HG03159 (cell line): ENCODE data around the gene CMPK2.
"Not testable (repeated sequence)": the region's sequence is repeated elsewhere in the genome, so short reads cannot be mapped to it uniquely, and the experiment has no call there.

Experiments
- ATAC-seq: cut with Tn5 transposase; IDR thresholded peaks from one replicate; pipeline ENCODE4 v1.9.1; 2021; ENCODE audit warnings: mild to moderate bottlenecking, moderate library complexity; ENCODE audit not compliant: unreplicated experiment

CMPK2 gene

GRCh38 chr2:6865346-6866274, at the start of gene CMPK2:
Gene CMPK2, minus strand, starts transcription at chr2:6865907. Its CDS starts 211 bp downstream, at chr2:6865696.
- ATAC-seq: peak; percentile 79

DNA sequence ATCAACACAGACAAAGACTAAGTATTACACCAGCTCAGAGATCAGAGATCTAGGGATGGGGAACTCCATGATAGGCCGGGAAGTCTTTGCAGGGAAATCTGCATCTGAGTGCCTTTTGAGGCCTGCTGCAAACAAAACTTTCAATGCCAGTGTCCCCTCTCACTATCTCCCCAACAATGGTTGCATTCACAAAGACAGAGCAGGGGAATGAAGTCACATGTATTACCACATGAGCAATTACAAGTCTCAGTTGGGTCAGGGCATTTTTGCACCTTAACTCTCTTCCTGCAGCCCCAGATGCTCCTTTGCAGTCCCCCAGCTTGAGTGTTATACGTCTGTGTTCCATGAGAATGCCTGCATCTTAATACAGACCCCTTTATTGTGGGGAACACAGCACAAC, 49.7 kb upstream of the CMPK2 start:
- ATAC-seq: no peak

DNA sequence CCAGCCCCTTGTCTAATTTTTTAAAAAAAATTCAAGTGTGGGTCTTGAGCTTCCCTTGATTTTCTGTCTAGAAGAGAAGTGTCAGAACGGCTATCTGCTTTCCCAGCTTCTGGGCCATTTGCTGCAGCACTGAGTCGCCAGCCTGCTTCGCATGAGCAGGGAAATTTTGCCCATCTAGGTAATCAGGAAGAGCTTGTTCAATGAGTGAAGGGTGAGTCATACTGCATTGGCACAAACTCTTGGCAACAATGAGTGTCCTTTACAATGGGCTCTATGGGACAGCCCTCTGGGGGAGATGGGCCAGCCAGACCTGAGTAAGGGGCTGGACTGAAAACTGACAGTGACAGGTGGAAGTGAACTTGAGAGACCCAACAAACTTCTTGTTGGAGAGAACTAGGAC, 49.1 kb upstream of the CMPK2 start:
- no peak for ATAC-seq

DNA sequence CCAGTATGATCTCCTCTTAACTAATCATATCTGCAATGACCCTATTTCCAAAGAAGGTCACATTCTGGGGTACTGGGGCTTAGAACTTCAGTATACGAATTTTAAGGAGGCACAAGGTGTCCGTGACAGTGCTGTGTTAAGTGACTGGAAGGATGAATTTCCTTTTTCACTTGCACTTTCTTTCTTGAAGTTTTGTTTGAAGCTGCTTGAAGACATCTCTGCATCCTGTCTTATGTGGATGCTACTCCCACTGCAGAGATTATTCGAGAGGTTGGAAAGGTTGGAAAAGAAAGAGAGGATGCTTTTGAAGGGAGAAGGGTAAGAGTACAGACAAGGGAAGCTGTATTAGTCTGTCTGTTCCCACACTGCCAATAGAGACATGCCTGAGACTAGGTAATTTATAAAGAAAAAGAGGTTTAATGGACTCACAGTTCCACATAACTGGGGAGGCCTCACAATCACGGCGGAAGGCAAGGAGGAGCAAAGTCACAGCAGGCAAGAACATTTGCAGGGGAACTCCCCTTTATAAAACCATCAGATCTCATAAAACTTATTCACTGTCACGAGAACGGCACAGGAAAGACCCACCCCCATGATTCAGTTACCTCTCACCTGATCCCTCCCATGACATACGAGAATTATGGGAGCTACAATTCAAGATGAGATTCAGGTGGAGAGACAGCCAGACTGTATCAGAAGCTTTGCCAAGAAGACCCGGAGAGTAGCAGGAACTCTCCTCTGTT, 47.9 kb upstream of the CMPK2 start:
- no peak for ATAC-seq

DNA sequence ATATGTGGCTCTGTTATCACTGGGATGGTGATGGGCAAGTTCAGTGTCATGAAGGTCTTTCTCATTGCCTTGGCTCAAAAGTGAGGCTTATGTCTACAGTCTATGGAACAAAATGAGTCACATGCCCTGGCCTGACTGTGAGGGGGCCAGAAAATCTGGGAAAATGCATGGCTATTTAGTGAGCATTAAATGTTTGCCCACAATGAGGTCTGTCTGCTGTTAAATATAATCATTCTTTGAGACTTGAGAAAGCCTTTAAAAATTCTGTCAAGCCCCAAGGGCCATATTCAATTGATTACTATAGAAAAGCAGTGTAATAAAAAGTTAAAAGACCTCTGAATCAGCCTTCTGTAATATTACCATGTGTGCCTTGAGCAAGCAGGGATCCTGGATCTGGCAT, 46.0 kb upstream of the CMPK2 start:
- no peak for ATAC-seq

- ATAC-seq: peak; percentile 99
Measured at GRCh38 chr2:6909431-6910385, 44.0 kb upstream of the CMPK2 start.

DNA sequence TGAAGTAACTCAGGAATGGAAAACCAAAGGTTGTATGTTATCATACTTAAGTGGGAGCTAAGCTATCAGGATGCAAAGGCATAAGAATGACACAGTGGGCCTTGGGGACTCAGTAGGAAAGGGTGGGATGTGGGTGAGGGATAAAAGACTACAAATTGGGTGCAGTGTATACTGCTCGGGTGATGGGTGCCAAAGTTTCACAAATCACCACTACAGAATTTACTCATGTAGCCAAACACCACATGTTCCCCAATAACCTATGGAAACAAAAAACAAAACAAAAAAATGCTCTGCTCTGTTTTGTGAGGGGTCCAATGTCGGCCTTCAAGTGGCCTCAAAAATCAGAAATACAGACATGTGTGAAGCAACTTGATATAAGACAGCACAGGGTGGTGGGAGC, 42.6 kb upstream of the CMPK2 start:
- no peak for ATAC-seq

DNA sequence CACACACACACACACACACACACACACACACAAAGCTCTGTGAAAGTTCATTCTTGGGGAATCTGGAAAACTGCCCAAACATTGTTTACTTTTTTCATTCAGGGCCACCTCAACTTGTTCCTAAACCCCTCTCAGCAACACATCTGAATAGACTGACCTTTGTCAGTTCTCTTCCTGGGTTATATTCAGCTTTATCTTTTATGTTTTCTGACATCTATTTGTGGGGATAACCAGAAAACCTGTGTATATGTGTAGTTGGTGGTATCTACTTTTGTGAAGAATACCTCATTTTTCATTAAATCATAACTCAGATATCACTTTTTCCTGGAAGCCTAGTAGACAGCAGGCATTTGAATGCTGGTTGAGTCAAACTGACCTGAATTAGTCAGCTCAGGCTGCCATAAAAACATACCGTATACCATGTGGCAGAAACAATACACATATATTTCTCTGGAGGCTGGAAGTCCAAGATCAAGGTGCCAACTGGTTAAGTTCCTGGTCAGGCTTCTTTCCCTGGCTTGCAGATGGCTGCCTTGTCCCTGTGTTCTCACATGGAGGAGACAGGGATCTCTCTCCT, 40.5 kb upstream of the CMPK2 start:
- no peak for ATAC-seq

- ATAC-seq: no peak
Measured at GRCh38 chr2:6905668-6906067, 40.0 kb upstream of the CMPK2 start.

GRCh38 chr2:6902581-6902980, 36.9 kb upstream of the CMPK2 start:
- ATAC-seq: not testable (repeated sequence)

- ATAC-seq: no peak
Measured at GRCh38 chr2:6896930-6897759, 31.4 kb upstream of the CMPK2 start.

GRCh38 chr2:6893876-6894482, 28.3 kb upstream of the CMPK2 start:
- ATAC-seq: no peak

DNA sequence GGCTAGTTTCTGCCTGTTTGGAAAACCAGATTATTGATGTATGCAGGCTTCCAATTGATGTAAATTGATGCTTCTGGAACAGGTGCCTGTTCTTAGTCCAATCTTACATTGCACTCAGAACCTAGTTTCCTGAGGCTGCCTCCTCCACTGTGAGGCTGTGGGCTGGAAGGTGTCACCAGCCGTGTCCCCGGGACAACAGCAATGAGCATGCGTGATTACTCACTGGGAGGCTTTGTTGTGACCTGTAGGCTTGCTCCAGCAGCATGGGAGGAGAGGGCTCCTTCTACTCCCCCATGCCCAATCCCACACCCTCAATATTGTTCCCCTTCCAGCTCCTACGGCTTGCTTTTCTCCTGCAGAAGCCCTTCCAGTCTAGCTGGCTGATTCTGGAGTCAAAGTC, 23.0 kb upstream of the CMPK2 start:
- ATAC-seq: no peak

DNA sequence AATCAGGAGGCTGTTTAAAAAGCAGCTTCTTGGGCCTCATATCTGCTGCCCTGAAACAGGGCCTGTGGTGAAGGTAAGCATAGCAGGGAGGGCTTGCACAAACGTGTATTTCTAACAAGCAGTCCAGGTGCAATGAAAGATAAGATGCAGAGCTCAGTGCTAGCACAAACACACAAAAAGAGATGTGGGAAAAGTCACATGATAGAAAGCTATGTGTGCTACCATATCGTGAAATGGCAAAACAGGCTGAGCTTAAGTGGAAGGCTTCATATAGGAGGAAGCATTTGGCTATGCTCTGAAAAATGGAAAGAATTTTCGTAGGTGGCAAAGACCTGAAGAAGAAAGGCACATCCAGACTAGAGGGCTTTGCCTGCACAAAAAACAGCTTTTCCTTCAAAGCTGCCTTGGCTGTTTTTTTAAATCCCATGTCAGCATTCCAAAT, 22.1 kb upstream of the CMPK2 start:
- ATAC-seq: no peak

DNA sequence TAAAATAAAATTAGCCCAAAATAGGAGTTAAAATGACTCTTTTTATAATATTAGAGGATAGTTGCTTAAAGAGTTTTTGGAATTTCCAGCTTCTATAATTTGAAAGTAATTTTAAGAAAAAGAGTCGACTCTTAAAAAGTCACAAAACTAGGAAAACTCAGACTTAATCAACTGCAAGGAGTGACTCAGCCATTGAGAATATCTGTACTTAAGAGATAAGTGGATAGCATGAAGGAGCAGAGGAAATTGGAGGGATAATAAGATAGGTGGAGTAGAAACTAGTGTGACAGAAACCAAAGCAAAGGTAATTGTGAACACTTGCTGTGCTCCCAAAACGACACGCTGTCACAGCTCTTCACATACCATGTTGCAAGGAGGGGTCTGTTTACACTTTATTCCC, 20.3 kb upstream of the CMPK2 start:
- no peak for ATAC-seq

DNA sequence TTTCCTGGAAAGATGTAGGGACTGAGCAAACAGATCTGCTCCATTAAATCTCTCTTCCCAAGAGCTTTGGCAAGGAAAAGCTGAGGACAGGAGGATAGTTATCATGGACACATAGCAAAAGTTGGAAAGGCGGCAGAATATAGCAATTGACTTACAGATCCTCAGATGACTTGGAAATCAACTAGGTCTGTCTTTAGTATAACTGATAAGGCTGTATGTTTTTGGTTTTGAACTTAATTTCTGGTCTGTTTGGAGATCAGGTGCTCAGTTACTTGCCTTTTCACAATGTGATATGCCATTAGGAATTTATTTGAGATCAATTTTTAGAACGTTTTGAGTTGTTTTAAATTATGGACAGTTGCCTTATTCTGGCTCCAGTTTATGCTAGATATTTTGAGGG, 19.8 kb upstream of the CMPK2 start:
- no peak for ATAC-seq

DNA sequence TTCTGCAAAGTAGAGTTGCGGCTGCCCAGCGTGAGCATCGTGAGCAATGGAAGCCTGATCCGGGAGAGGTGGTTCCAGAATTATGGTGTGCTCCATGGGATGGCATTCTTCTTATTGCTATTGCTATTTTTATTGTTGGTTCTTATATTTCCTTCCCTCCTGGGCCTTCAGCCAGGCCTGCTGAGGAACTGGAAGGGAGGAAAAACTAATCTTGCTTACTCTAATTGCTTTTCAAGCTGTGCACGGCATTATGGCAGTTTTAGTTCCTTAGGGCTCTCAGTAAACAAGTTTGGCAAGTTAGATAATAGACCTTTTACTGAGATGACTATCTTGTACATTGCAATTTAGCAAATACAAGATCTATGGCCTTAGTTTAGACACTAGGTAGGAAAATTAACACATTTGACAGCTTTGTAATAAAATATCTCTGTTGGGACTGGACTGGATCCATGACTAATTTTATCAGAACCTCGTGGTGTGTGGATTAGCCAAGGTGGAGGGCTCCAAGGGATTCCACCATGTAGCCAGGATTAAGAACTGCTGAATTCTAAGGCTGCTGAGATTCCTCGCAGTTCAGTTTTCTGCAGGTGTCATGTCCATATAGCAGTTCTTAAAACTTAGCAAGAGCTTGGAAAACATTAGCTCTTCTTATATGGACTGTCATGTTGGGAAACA, 17.9 kb upstream of the CMPK2 start:
- ATAC-seq: no peak

DNA sequence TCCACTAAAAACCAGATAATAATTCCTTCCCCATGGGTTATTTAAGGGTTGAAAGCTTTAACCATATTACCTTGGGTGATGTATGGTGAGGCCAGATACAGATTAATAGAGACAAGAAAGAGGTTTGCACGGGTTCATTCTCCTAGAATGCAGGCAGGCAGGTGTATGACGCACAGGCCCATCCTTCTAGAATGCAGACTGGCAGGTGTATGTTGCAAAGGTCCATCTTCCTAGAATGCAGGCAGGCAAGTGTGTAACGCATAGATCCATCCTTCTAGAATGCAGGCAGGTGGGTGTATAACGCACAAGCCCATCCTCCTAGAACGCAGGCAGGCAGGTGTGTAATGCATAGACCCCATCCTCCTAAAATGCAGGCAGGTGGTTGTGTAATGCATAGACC, 15.8 kb upstream of the CMPK2 start:
- no peak for ATAC-seq

GRCh38 chr2:6881046-6881445, 15.3 kb upstream of the CMPK2 start:
- ATAC-seq: no peak
